Heart left ventricle (tissue), 16 donors: ENCODE data around the gene PCDHGA11. TPM values are rescaled to one million over a fixed set of nuclear protein-coding genes. Genes with fewer than 3 reads are reported as not detected.

Experiments used
- ATAC-seq, 4 donors: fragments of 200-7000 bp; cut with Tn5 transposase; one replicate each; pipeline ENCODE4 v1.9.1; 2020 to 2022; ENCODE audit warnings: moderate library complexity in 4 of 4, mild to moderate bottlenecking in 3 of 4, moderate number of reproducible peaks in 1 of 4
- DNase-seq, 5 donors: peaks; one replicate each; pipeline ENCODE4 v3.0.0-alpha.2; 2020
- H3K27ac ChIP-seq, 12 donors: fragments of 200-600 bp; sonication (generic) in 4 of 12; one replicate each; pipeline versions ENCODE4 v1.5.0 to v1.8.0; 2016 to 2022; ENCODE audit warnings: mild to moderate bottlenecking in 2 of 12
- H3K27me3 ChIP-seq, 9 donors: fragments of 200-600 bp; sonication (generic) in 2 of 9; one replicate each; pipeline versions ENCODE4 v1.5.1 to v1.8.0; 2016 to 2022; ENCODE audit warnings: mild to moderate bottlenecking in 3 of 9
- H3K36me3 ChIP-seq, 9 donors: fragments of 200-600 bp; sonication (generic) in 2 of 9; one replicate each; pipeline versions ENCODE4 v1.5.0 to v1.8.0; 2018 to 2022; ENCODE audit warnings: mild to moderate bottlenecking in 2 of 9
- H3K4me1 ChIP-seq, 12 donors: fragments of 200-600 bp; sonication (generic) in 4 of 12; one replicate each; pipeline versions ENCODE4 v1.5.0 to v1.8.0; 2016 to 2022; ENCODE audit warnings: mild to moderate bottlenecking in 3 of 12
- H3K4me3 ChIP-seq, 12 donors: fragments of 200-600 bp; sonication (generic) in 4 of 12; one replicate each; pipeline versions ENCODE4 v1.5.0 to v1.8.0; 2017 to 2022; ENCODE audit warnings: mild to moderate bottlenecking in 9 of 12, moderate library complexity in 4 of 12
- H3K9me3 ChIP-seq, 12 donors: fragments of 200-600 bp; sonication (generic) in 4 of 12; one replicate each; pipeline versions ENCODE4 v1.5.0 to v1.8.0; 2016 to 2022; ENCODE audit warnings: mild to moderate bottlenecking in 1 of 12
- POLR2A ChIP-seq, 2 donors: fragments of 450-650 bp; IDR thresholded peaks; one replicate each; pipeline ENCODE4 v1.6.1; 2017; ENCODE audit warnings: antibody characterized with exemption in 2 of 2, mild to moderate bottlenecking in 2 of 2, moderate library complexity in 2 of 2
- WGBS, 4 donors: extraction: QIAGEN DNeasy Blood & Tissue Kit in 2 of 4; methylation state at CpG; one replicate each; pipeline versions ENCODE4 v1.1.5 to v1.1.7; 2013 to 2018; 5-methylcytosine and 5-hydroxymethylcytosine counted together
- intact Hi-C, 10 donors: fragments of 100-400 bp; cut with DNase I; formaldehyde crosslinking; loops; one replicate each; pipeline versions ENCODE4 v1.11.1 to v1.14.2; 2022
- polyA plus RNA-seq, 2 donors: library from polyadenylated mRNA; stranded (reverse); fragments of 200-250 nt; gene quantifications; one replicate each; pipeline ENCODE4 v1.2.3, GENCODE V29; 2013
- total RNA-seq, 9 donors: library from RNA; depleted of rRNA in 2 of 9; stranded (reverse); fragments of >200 nt in 2 of 9; fragmentation: NEBNext Ultra II Directional in 3 of 9; extraction: Animal tissue kit (Norgen Biotek cat#: 25700) in 3 of 9; gene quantifications; one replicate each; pipeline versions ENCODE4 v1.1.0 to v1.2.4, GENCODE V29; 2016 to 2023
- TF ChIP-seq, protein P1 (sequence below), 12 donors: fragments of 200-600 bp; sonication (generic) in 4 of 12; IDR thresholded peaks; one replicate each; pipeline versions ENCODE4 v1.5.0 to v1.8.0; 2018 to 2022; ENCODE audit warnings: antibody characterized with exemption in 12 of 12, mild to moderate bottlenecking in 5 of 12
- donor health status: ischemic (EF 13 %, LVEDD 7.1; RV severe dilation, severe dysfunction).
- donor health status: healthy with polysubstance abuse.
- donor health status: DM: no; HTN: yes; CAD: no.
- donor health status: DM: no; HTN: no; CAD: no.
- donor health status: ischemic (EF 25% LVEDD 6.9; RV normal size, moderate dysfunction).
- donor health status: ischemic (EF 25% LVEDD 5.7; RV mildly dilated, moderate dysfunction).
- donor health status: healthy.
- donor health status: DM: yes; HTN: yes; CAD: no.
- donor health status: ischemic (EF 35%, LVEDD 5.7; RV mildly dilated, moderate dysfunction).
- donor health status: nonischemic (EF 11% LVEDD 7.7; RV severe dilation, severe dysfunction).
- donor health status: DM: yes; HTN: yes; CAD: no.
- donor health status: PGD.
- donor health status: ischemic (EF 29% LVEDD 5.4; RV normal size, mild dysfunction).
- donor health status: nonischemic (EF 23%, LVEDD 6.1; RV moderate dilation, normal function).

The PCDHGA11 gene
- total and polyA plus RNA-seq, 11 donors = 1.8 to 9.0 (median 5.0) TPM

DNA sequence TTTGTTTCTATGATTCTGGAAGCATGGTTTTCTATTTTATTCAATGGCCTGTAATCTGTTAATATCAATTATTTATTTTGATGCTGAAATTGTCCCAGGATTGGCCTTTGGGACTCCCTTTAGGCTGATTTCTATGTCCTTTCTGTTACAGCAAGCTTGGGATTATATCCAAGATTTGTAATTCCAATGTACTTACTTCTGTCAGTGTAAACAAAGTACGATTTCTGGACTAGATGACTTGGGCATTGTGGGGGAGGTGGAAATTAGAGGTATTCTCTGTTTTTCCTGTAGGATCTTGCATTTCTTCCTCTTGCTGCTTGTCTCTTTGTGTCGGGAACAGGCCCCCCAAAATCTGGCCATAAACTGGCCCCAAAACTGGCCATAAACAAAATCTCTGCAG lies 13.2 kb downstream of the PCDHGA11 start:
- Histone ChIP-seq H3K4me1 (peaks cover 0 to 16% (median 0%) of the 10 kb centered on the region in 12 donors), H3K9me3 (peaks cover 0 to 98% (median 22%) of the 10 kb centered on the region in 12 donors), H3K36me3 (peaks cover 0 to 11% (median 0%) of the 10 kb centered on the region in 9 donors), H3K27me3 (peaks cover 0 to 44% (median 0%) of the 10 kb centered on the region in 9 donors), H3K27ac (no peak overlapping the region), H3K4me3 (no peak overlapping the region)
- WGBS, 4 donors = 73 to 86% (median 82%) methylated on average over 2 of the region's 2 CpGs
- DNase-seq (no peak), ATAC-seq (no peak)
- TF ChIP-seq POLR2A (IDR thresholded peaks at IDR 0.05) = no peak
- TF ChIP-seq, protein P1, sequence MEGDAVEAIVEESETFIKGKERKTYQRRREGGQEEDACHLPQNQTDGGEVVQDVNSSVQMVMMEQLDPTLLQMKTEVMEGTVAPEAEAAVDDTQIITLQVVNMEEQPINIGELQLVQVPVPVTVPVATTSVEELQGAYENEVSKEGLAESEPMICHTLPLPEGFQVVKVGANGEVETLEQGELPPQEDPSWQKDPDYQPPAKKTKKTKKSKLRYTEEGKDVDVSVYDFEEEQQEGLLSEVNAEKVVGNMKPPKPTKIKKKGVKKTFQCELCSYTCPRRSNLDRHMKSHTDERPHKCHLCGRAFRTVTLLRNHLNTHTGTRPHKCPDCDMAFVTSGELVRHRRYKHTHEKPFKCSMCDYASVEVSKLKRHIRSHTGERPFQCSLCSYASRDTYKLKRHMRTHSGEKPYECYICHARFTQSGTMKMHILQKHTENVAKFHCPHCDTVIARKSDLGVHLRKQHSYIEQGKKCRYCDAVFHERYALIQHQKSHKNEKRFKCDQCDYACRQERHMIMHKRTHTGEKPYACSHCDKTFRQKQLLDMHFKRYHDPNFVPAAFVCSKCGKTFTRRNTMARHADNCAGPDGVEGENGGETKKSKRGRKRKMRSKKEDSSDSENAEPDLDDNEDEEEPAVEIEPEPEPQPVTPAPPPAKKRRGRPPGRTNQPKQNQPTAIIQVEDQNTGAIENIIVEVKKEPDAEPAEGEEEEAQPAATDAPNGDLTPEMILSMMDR (IDR thresholded peaks at IDR 0.05) = no peak
- intact Hi-C loops = loop anchor here in 4 of 10 donors (5.0 kb wide), 3 partner anchors 93 to 128 kb away; no protein-coding TSS in a partner anchor

GRCh38 chr5:141437221-141437620 lies 16.4 kb downstream of the PCDHGA11 start:
- Histone ChIP-seq H3K27ac (no peak overlapping the region), H3K4me3 (no peak overlapping the region), H3K9me3 (peaks cover 0 to 98% (median 25%) of the 10 kb centered on the region in 12 donors), H3K4me1 (peaks cover 0 to 8% (median 0%) of the 10 kb centered on the region in 12 donors), H3K36me3 (peaks cover 0 to 7% (median 0%) of the 10 kb centered on the region in 9 donors), H3K27me3 (peaks cover 0 to 16% (median 0%) of the 10 kb centered on the region in 9 donors)
- no peak for DNase-seq
- intact Hi-C loops = no loop called here
- ATAC-seq = no peak
- TF ChIP-seq POLR2A (IDR thresholded peaks at IDR 0.05) = no peak
- TF ChIP-seq, protein P1 (IDR thresholded peaks at IDR 0.05) = no peak
- 93 to 97% (median 96%) methylated on average over 2 of the region's 2 CpGs for WGBS, 4 donors

- H3K9me3 ChIP-seq = peaks cover 0 to 97% (median 19%) of the 10 kb centered on the region in 12 donors
- intact Hi-C loops = no loop called here
- H3K4me1 ChIP-seq = peaks cover 0 to 12% (median 0%) of the 10 kb centered on the region in 12 donors
- no peak overlapping the region for H3K4me3 ChIP-seq
- WGBS, 4 donors = 65 to 71% (median 66%) methylated on average over 10 of the region's 10 CpGs
- H3K27me3 ChIP-seq = no peaks in the 10 kb centered on the region
- H3K27ac ChIP-seq = no peak overlapping the region
- no peaks in the 10 kb centered on the region for H3K36me3 ChIP-seq
- ATAC-seq = peak in 2 of 4 donors; percentile 66 to 67
- no peak for TF ChIP-seq POLR2A (IDR thresholded peaks at IDR 0.05)
- TF ChIP-seq, protein P1 (IDR thresholded peaks at IDR 0.05) = no peak
- peak in 1 of 5 donors; percentile 37 for DNase-seq
Observed at GRCh38 chr5:141439411-141440141, 18.7 kb downstream of the PCDHGA11 start.

GRCh38 chr5:141440341-141440740 lies 19.5 kb downstream of the PCDHGA11 start:
- TF ChIP-seq, protein P1 (IDR thresholded peaks at IDR 0.05) = no peak
- TF ChIP-seq POLR2A (IDR thresholded peaks at IDR 0.05) = no peak
- no peak for ATAC-seq
- peaks cover 0 to 4% (median 0%) of the 10 kb centered on the region in 9 donors for H3K36me3 ChIP-seq
- peaks cover 0 to 12% (median 0%) of the 10 kb centered on the region in 12 donors for H3K4me1 ChIP-seq
- H3K27ac ChIP-seq = no peak overlapping the region
- peaks cover 0 to 97% (median 19%) of the 10 kb centered on the region in 12 donors for H3K9me3 ChIP-seq
- 95 to 98% (median 97%) methylated on average over 9 of the region's 9 CpGs for WGBS, 4 donors
- no peaks in the 10 kb centered on the region for H3K27me3 ChIP-seq
- no peak for DNase-seq
- intact Hi-C loops = no loop called here
- no peak overlapping the region for H3K4me3 ChIP-seq
